ENCODE results near the gene SVBP.

DNA sequence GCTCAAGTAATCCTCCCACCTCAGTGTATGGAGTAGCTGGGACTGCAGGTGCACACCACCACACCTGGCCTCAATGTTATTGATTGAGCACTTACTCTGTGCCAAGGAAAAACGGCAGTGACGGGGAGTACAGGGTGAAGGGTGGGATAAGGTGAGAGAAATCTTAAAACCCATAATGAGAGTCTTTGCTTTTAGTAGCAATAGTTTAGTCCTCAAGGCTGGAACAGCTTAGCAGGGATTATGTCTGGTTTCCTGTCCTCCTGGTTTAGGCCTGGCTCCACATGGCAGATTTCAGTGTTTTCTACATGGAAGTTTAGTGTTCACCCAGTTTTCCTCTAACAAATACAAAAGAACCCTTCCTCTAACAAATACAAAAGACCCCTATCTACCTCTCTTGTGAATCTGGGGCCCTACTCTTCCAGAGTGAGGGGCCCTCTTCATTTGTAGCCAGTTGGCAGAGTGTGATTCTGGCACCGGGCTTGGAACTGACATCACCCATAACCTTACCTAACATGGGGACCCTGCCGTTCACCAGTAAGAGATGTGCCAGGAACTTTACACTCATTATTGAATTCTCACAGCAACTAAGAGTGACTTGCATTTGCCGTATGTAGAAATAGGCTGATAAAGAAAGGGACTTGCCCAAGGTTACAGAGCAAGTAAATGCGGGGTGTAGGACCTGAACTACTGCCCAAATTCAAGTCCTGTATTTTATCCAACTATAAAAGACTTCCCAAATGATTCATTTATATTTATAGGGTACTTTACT lies 36.1 kb upstream of the SVBP start:
- TF ChIP-seq, protein P1, sequence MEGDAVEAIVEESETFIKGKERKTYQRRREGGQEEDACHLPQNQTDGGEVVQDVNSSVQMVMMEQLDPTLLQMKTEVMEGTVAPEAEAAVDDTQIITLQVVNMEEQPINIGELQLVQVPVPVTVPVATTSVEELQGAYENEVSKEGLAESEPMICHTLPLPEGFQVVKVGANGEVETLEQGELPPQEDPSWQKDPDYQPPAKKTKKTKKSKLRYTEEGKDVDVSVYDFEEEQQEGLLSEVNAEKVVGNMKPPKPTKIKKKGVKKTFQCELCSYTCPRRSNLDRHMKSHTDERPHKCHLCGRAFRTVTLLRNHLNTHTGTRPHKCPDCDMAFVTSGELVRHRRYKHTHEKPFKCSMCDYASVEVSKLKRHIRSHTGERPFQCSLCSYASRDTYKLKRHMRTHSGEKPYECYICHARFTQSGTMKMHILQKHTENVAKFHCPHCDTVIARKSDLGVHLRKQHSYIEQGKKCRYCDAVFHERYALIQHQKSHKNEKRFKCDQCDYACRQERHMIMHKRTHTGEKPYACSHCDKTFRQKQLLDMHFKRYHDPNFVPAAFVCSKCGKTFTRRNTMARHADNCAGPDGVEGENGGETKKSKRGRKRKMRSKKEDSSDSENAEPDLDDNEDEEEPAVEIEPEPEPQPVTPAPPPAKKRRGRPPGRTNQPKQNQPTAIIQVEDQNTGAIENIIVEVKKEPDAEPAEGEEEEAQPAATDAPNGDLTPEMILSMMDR (IDR thresholded peaks at IDR 0.05; ENCODE audit: insufficient read depth, low read length, poor library complexity, severe bottlenecking) = no peak
- no peak for TF ChIP-seq EZH2phosphoT487 (conservative IDR thresholded peaks at IDR 0.05; ENCODE audit: low read length)

All from SU-DHL-6 (cell line).